Uterus (tissue), 2 donors: ENCODE data around the gene HEY2.

Source experiments
- POLR2A ChIP-seq, 2 donors: fragments of 450-650 bp; IDR thresholded peaks; one replicate each; pipeline ENCODE4 v1.6.1; 2016; ENCODE audit warnings: antibody characterized with exemption in 2 of 2, mild to moderate bottlenecking in 1 of 2, moderate library complexity in 1 of 2
- TF ChIP-seq, protein P1 (sequence below), 4 experiments: fragments of 200-600 bp in 2 of 4; fragments of 450-650 bp in 2 of 4; sonication (generic) in 2 of 4; IDR thresholded peaks; one replicate each; pipeline ENCODE4 v1.5.1; 2016 to 2019; ENCODE audit warnings: antibody characterized with exemption in 4 of 4, mild to moderate bottlenecking in 2 of 4, moderate library complexity in 1 of 4

DNA sequence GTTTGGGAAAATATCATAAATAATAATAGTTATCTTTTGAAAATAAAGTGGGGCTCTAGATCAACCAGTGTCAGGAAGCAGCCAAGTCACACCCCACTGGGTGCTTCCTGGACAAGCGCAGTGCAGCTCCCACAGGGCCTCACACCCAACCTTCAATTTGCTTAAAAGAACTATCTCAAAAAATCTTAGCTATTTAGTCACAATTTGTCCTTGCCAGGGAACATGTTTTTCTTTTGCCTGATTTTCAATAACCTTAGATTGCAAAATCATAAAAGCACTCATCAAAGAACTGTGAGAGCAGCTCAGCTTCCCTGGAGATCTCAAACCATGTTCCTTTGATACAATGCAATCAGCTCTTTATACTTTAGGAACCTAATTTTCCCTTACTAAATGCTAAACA is 39.7 kb downstream of the HEY2 start:
- TF ChIP-seq, protein P1, sequence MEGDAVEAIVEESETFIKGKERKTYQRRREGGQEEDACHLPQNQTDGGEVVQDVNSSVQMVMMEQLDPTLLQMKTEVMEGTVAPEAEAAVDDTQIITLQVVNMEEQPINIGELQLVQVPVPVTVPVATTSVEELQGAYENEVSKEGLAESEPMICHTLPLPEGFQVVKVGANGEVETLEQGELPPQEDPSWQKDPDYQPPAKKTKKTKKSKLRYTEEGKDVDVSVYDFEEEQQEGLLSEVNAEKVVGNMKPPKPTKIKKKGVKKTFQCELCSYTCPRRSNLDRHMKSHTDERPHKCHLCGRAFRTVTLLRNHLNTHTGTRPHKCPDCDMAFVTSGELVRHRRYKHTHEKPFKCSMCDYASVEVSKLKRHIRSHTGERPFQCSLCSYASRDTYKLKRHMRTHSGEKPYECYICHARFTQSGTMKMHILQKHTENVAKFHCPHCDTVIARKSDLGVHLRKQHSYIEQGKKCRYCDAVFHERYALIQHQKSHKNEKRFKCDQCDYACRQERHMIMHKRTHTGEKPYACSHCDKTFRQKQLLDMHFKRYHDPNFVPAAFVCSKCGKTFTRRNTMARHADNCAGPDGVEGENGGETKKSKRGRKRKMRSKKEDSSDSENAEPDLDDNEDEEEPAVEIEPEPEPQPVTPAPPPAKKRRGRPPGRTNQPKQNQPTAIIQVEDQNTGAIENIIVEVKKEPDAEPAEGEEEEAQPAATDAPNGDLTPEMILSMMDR (IDR thresholded peaks at IDR 0.05) = no peak
- TF ChIP-seq POLR2A (IDR thresholded peaks at IDR 0.05) = no peak
